HepG2 (cell line): ENCODE data around the gene SMIM30. TPM values are rescaled to one million over a fixed set of nuclear protein-coding genes. Genes with fewer than 3 reads are reported as not detected.

Source experiments
- CHD4 ChIP-seq: fragments of 200-600 bp; sonication (generic); IDR thresholded peaks from 2 replicates; pipeline ENCODE4 v1.7.0; 2017; ENCODE audit warnings: mild to moderate bottlenecking, low read length, borderline replicate concordance
- EEA1 ChIP-seq: sonication (generic); formaldehyde crosslinking; IDR thresholded peaks from 2 replicates; pipeline ENCODE4 v1.5.1; 2020; ENCODE audit warnings: mild to moderate bottlenecking, missing genetic modification reagents, borderline replicate concordance
- KDM2A ChIP-seq: sonication (generic); formaldehyde crosslinking; IDR thresholded peaks from 2 replicates; pipeline ENCODE4 v1.4.0; 2020; ENCODE audit warnings: low read depth, missing genetic modification reagents, borderline replicate concordance
- KMT2A ChIP-seq: sonication (generic); formaldehyde crosslinking; IDR thresholded peaks from 2 replicates; pipeline ENCODE4 v1.4.0; 2020; ENCODE audit warnings: missing genetic modification reagents
- PHB2 ChIP-seq: fragments of 450-650 bp; IDR thresholded peaks from 2 replicates; pipeline ENCODE4 v1.6.1; 2018; ENCODE audit not compliant: partially characterized antibody
- RBM39 ChIP-seq: fragments of 200-400 bp; formaldehyde crosslinking; IDR thresholded peaks from one replicate; pipeline ENCODE4 v1.6.1; 2018; ENCODE audit warnings: antibody characterized with exemption, mild to moderate bottlenecking, low read depth, low read length; ENCODE audit not compliant: poor library complexity, severe bottlenecking
- RFX1 ChIP-seq: fragments of 450-650 bp; IDR thresholded peaks from 2 replicates; pipeline ENCODE4 v1.6.1; 2017
- RFX5 ChIP-seq: IDR thresholded peaks from 2 replicates; pipeline ENCODE4 v1.6.1; 2011; ENCODE audit warnings: low read depth, low read length, improper control_type of control experiment
- SNAPC2 ChIP-seq: sonication (generic); formaldehyde crosslinking; IDR thresholded peaks from 2 replicates; pipeline ENCODE4 v1.8.1; 2022; ENCODE audit warnings: mild to moderate bottlenecking, missing genetic modification reagents
- ZNF615 ChIP-seq: sonication (generic); formaldehyde crosslinking; IDR thresholded peaks from 2 replicates; pipeline ENCODE4 v1.5.0; 2020; ENCODE audit warnings: mild to moderate bottlenecking, missing genetic modification reagents, borderline replicate concordance
- ZNF777 ChIP-seq: sonication (generic); formaldehyde crosslinking; IDR thresholded peaks from 2 replicates; pipeline ENCODE4 v1.4.0; 2020; ENCODE audit warnings: missing genetic modification reagents
- ZNF879 ChIP-seq: sonication (generic); formaldehyde crosslinking; IDR thresholded peaks from 2 replicates; pipeline ENCODE4 v1.8.1; 2023; ENCODE audit warnings: missing genetic modification reagents
- polyA plus RNA-seq, 8 experiments: library from polyadenylated mRNA; depleted of rRNA in 3 of 8; stranded (reverse) in 7 of 8; unstranded in 1 of 8; fragments of >200 nt; fragmentation: Illumina TruSeq in 4 of 8; extraction: Trizol in 4 of 8; gene quantifications; 2 replicates each; pipeline versions ENCODE4 v1.2.1 to v1.2.3, GENCODE V29; 2011 to 2016; ENCODE audit warnings: low read depth in 4 of 8, missing spikeins in 1 of 8, mixed read lengths in 1 of 8; ENCODE audit not compliant: insufficient read depth in 1 of 8
- total RNA-seq, 5 experiments: library from RNA; depleted of rRNA; stranded (reverse); fragments of >200 nt; fragmentation: Illumina TruSeq; extraction: Trizol; gene quantifications; 2 replicates each; pipeline ENCODE4 v1.2.3, GENCODE V29; 2016; ENCODE audit warnings: low read depth in 1 of 5
- TF ChIP-seq, protein P1 (sequence below): sonication (generic); formaldehyde crosslinking; conservative IDR thresholded peaks from 2 replicates; pipeline ENCODE4 v1.4.0; 2020; ENCODE audit warnings: missing genetic modification reagents
- TF ChIP-seq, protein P2 (sequence below): sonication (generic); formaldehyde crosslinking; IDR thresholded peaks from 2 replicates; pipeline ENCODE4 v1.4.0; 2020; ENCODE audit warnings: mild to moderate bottlenecking, missing genetic modification reagents
- TF ChIP-seq, protein P3 (sequence below): sonication (generic); formaldehyde crosslinking; IDR thresholded peaks from 2 replicates; pipeline ENCODE4 v1.4.0; 2020; ENCODE audit warnings: mild to moderate bottlenecking, missing genetic modification reagents
- TF ChIP-seq, protein P4 (sequence below): sonication (generic); formaldehyde crosslinking; IDR thresholded peaks from 2 replicates; pipeline ENCODE4 v1.9.0; 2021; ENCODE audit warnings: missing genetic modification reagents, borderline replicate concordance
- TF ChIP-seq, protein P5 (sequence below): sonication (generic); formaldehyde crosslinking; IDR thresholded peaks from 2 replicates; pipeline ENCODE4 v1.8.0; 2022; ENCODE audit warnings: low read depth, missing genetic modification reagents

The SMIM30 gene
- total and polyA plus RNA-seq, 2 of the 13 experiments (the other 11 are each of a cell fraction or from before 2014, with no cell fraction given), result 23.5 to 25.2 TPM

DNA sequence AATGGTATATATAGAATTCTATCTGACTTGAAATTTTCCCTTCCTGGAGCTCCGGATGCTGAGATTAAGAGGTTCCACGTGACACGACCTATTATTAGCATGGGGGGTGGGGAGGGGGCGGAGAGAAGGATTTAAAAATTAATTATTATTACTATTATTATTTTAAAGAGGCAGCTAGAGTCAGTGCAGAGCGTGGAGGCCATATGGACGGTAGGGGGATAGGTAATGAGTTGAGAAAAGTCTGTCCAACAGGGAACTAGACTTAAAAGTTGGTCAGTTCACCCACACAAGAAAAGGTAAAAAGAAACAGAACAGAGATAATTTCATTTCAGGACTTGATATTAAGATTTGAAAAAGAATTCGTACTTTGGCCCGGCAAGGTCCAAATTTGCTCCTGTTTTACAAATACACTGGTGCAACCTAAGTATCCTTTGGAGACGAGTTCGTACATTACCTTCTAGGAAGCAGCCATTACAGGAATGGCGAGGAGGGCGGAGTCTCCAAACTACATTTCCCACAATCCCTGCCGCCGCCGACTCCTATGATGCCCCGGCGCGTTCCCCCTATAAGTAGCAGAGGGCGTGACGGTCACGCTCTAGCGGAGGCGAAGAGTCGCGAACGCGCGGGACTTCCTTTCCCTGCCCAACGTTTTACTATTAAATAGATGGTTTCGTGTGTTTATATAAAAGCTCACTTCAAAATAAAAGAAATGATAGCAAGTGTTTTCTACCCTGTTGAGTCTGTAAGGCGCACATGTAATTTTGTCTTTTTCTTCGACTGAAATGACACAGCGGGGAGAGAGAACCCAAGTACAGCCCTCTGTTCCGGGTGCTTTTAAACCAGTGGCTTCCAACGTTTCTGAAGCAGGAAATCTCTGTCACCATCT lies at the start of gene SMIM30 (continued):
- TF ChIP-seq, protein P1, sequence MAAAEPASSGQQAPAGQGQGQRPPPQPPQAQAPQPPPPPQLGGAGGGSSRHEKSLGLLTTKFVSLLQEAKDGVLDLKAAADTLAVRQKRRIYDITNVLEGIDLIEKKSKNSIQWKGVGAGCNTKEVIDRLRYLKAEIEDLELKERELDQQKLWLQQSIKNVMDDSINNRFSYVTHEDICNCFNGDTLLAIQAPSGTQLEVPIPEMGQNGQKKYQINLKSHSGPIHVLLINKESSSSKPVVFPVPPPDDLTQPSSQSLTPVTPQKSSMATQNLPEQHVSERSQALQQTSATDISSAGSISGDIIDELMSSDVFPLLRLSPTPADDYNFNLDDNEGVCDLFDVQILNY, result no peak
- TF ChIP-seq ZNF777 (CRISPR knock-in tag) (no peak), RFX1 (no peak), CHD4 (no peak), RFX5 (no peak), PHB2 (no peak), RBM39 (no peak), ZNF615 (CRISPR knock-in tag) (no peak), EEA1 (CRISPR knock-in tag) (no peak), SNAPC2 (no peak), ZNF879 (CRISPR knock-in tag) (no peak), KMT2A (CRISPR knock-in tag) (peak; percentile 72; the same call in 1 of the 2 replicates), KDM2A (CRISPR knock-in tag) (peak; percentile 91)
- TF ChIP-seq, protein P2, sequence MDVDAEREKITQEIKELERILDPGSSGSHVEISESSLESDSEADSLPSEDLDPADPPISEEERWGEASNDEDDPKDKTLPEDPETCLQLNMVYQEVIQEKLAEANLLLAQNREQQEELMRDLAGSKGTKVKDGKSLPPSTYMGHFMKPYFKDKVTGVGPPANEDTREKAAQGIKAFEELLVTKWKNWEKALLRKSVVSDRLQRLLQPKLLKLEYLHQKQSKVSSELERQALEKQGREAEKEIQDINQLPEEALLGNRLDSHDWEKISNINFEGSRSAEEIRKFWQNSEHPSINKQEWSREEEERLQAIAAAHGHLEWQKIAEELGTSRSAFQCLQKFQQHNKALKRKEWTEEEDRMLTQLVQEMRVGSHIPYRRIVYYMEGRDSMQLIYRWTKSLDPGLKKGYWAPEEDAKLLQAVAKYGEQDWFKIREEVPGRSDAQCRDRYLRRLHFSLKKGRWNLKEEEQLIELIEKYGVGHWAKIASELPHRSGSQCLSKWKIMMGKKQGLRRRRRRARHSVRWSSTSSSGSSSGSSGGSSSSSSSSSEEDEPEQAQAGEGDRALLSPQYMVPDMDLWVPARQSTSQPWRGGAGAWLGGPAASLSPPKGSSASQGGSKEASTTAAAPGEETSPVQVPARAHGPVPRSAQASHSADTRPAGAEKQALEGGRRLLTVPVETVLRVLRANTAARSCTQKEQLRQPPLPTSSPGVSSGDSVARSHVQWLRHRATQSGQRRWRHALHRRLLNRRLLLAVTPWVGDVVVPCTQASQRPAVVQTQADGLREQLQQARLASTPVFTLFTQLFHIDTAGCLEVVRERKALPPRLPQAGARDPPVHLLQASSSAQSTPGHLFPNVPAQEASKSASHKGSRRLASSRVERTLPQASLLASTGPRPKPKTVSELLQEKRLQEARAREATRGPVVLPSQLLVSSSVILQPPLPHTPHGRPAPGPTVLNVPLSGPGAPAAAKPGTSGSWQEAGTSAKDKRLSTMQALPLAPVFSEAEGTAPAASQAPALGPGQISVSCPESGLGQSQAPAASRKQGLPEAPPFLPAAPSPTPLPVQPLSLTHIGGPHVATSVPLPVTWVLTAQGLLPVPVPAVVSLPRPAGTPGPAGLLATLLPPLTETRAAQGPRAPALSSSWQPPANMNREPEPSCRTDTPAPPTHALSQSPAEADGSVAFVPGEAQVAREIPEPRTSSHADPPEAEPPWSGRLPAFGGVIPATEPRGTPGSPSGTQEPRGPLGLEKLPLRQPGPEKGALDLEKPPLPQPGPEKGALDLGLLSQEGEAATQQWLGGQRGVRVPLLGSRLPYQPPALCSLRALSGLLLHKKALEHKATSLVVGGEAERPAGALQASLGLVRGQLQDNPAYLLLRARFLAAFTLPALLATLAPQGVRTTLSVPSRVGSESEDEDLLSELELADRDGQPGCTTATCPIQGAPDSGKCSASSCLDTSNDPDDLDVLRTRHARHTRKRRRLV, result peak; percentile 46; the same call in 1 of the 2 replicates
- TF ChIP-seq, protein P3, sequence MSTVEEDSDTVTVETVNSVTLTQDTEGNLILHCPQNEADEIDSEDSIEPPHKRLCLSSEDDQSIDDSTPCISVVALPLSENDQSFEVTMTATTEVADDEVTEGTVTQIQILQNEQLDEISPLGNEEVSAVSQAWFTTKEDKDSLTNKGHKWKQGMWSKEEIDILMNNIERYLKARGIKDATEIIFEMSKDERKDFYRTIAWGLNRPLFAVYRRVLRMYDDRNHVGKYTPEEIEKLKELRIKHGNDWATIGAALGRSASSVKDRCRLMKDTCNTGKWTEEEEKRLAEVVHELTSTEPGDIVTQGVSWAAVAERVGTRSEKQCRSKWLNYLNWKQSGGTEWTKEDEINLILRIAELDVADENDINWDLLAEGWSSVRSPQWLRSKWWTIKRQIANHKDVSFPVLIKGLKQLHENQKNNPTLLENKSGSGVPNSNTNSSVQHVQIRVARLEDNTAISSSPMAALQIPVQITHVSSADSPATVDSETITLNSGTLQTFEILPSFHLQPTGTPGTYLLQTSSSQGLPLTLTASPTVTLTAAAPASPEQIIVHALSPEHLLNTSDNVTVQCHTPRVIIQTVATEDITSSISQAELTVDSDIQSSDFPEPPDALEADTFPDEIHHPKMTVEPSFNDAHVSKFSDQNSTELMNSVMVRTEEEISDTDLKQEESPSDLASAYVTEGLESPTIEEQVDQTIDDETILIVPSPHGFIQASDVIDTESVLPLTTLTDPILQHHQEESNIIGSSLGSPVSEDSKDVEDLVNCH (CRISPR knock-in tag), result no peak
- TF ChIP-seq, protein P4, sequence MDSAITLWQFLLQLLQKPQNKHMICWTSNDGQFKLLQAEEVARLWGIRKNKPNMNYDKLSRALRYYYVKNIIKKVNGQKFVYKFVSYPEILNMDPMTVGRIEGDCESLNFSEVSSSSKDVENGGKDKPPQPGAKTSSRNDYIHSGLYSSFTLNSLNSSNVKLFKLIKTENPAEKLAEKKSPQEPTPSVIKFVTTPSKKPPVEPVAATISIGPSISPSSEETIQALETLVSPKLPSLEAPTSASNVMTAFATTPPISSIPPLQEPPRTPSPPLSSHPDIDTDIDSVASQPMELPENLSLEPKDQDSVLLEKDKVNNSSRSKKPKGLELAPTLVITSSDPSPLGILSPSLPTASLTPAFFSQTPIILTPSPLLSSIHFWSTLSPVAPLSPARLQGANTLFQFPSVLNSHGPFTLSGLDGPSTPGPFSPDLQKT, result no peak
- TF ChIP-seq, protein P5, sequence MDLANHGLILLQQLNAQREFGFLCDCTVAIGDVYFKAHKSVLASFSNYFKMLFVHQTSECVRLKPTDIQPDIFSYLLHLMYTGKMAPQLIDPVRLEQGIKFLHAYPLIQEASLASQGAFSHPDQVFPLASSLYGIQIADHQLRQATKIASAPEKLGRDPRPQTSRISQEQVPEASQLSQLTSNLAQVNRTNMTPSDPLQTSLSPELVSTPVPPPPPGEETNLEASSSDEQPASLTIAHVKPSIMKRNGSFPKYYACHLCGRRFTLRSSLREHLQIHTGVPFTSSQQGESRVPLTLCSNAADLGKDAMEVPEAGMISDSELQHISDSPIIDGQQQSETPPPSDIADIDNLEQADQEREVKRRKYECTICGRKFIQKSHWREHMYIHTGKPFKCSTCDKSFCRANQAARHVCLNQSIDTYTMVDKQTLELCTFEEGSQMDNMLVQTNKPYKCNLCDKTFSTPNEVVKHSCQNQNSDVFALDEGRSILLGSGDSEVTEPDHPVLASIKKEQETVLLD, result no peak
